Psoas muscle (tissue), 8 donors: ENCODE results near the gene ELP2. TPM values are rescaled to one million over a fixed set of nuclear protein-coding genes. Genes with fewer than 3 reads are reported as not detected.

ENCODE experiments used
- ATAC-seq, 4 donors: fragments of 200-7000 bp; cut with Tn5 transposase; one replicate each; pipeline ENCODE4 v1.9.1; 2020; ENCODE audit warnings: moderate library complexity in 3 of 4, mild to moderate bottlenecking in 2 of 4
- DNase-seq, 2 donors: peaks; one replicate each; pipeline ENCODE4 v3.0.0-alpha.2; 2020
- H3K27ac ChIP-seq: fragments of 200-600 bp; one replicate; pipeline ENCODE4 v1.8.0; 2022
- H3K27me3 ChIP-seq, 3 donors: fragments of 200-600 bp in 1 of 3; one replicate each; pipeline versions ENCODE4 v1.6.1 to v1.8.0; 2013 to 2022; ENCODE audit warnings: low read length in 2 of 3, mild to moderate bottlenecking in 2 of 3, moderate library complexity in 1 of 3; ENCODE audit not compliant: insufficient read depth in 3 of 3
- H3K36me3 ChIP-seq, 2 donors: fragments of 200-600 bp in 1 of 2; one replicate each; pipeline versions ENCODE4 v1.6.1 to v1.8.0; 2013 to 2022; ENCODE audit warnings: low read depth in 1 of 2, mild to moderate bottlenecking in 1 of 2, moderate library complexity in 1 of 2; ENCODE audit not compliant: insufficient read depth in 1 of 2
- H3K4me1 ChIP-seq: fragments of 200-600 bp; one replicate; pipeline ENCODE4 v1.8.0; 2022
- H3K4me3 ChIP-seq: fragments of 200-600 bp; one replicate; pipeline ENCODE4 v1.8.0; 2022; ENCODE audit warnings: mild to moderate bottlenecking
- H3K9me3 ChIP-seq: fragments of 200-600 bp; one replicate; pipeline ENCODE4 v1.8.0; 2022
- WGBS, 3 donors: extraction: QIAGEN DNeasy Blood & Tissue Kit; methylation state at CpG; one replicate each; pipeline versions ENCODE4 v1.1.6 to v1.1.7; 2013; 5-methylcytosine and 5-hydroxymethylcytosine counted together
- intact Hi-C, 2 donors: fragments of 100-400 bp; cut with DNase I; formaldehyde crosslinking; loops; one replicate each; pipeline versions ENCODE4 v1.11.0 to v1.14.2; 2022
- polyA plus RNA-seq, 3 donors: library from polyadenylated mRNA; stranded (reverse); fragments of 200-250 nt; gene quantifications; one replicate each; pipeline ENCODE4 v1.2.3, GENCODE V29; 2013
- total RNA-seq, 4 donors: library from RNA; stranded (reverse); fragmentation: NEBNext Ultra II Directional in 2 of 4; extraction: Animal tissue kit (Norgen Biotek cat#: 25700) in 2 of 4; gene quantifications; one replicate each; pipeline versions ENCODE4 v1.2.1 to v1.2.4, GENCODE V29; 2021 to 2023
- TF ChIP-seq, protein P1 (sequence below): fragments of 200-600 bp; IDR thresholded peaks from one replicate; pipeline ENCODE4 v1.8.0; 2022; ENCODE audit warnings: antibody characterized with exemption
- donor health status: healthy with polysubstance abuse.
- donor health status: DM: no; HTN: no; CAD: no; lungs with moderate emphysema.
- donor health status: Bipolar disorder and iron deficiency.
- donor health status: healthy.
- donor health status: DM: yes; HTN: yes; CAD: no.
- donor health status: DM: no; HTN: no; CAD: no.
- donor health status: DM: no; HTN: no; CAD: no.
- donor health status: DM: yes; HTN: yes; CAD: no.

ELP2 gene
- total and polyA plus RNA-seq, 7 donors = 25.0 to 65.5 (median 54.7) TPM

DNA sequence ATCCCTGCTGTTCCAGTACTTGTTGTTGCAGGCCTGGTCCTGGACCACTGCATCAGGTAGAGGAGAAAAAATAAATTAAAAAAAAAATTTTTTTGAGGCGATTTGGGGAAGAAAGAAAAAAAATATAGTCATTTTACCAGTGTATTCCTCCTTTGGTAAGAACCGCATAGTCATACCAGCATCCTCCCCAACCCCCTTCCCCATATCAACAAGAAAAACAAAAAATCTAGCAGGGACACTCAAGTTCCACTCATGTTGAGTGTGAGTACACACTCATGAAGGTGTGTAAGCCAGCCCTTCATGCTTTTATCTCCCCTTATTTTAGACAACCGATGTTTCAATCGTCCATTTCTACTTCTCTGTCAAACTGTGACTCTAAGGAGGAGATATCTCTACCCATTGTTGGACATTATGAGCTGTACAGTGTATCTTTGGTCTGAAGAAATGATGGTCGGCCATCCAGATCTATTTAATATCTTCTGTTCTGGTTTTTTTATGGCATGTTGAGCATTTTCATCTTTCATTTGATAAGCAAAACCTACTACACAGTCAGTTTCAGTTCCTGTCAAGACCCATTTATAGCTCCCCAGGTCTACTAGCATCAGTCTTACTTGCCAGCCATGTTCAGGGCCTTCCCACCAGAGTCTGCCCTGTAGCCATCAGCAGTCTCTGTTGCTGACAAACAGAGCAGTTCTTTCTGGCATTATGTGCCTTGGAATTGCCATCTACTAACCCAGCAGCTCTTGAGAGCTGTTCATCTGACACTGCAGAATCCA lies 20.0 kb downstream of the ELP2 start:
- Histone ChIP-seq H3K36me3 (peaks cover 12 to 100% of the 10 kb centered on the region in 2 donors), H3K27ac (no peak overlapping the region), H3K27me3 (no peaks in the 10 kb centered on the region), H3K4me1 (no peaks in the 10 kb centered on the region), H3K4me3 (no peak overlapping the region), H3K9me3 (no peaks in the 10 kb centered on the region)
- intact Hi-C loops = no loop called here
- ATAC-seq = no peak
- WGBS, 3 donors = 90 to 99% (median 95%) methylated on average over 5 of the region's 5 CpGs
- TF ChIP-seq, protein P1, sequence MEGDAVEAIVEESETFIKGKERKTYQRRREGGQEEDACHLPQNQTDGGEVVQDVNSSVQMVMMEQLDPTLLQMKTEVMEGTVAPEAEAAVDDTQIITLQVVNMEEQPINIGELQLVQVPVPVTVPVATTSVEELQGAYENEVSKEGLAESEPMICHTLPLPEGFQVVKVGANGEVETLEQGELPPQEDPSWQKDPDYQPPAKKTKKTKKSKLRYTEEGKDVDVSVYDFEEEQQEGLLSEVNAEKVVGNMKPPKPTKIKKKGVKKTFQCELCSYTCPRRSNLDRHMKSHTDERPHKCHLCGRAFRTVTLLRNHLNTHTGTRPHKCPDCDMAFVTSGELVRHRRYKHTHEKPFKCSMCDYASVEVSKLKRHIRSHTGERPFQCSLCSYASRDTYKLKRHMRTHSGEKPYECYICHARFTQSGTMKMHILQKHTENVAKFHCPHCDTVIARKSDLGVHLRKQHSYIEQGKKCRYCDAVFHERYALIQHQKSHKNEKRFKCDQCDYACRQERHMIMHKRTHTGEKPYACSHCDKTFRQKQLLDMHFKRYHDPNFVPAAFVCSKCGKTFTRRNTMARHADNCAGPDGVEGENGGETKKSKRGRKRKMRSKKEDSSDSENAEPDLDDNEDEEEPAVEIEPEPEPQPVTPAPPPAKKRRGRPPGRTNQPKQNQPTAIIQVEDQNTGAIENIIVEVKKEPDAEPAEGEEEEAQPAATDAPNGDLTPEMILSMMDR = no peak
- no peak for DNase-seq

DNA sequence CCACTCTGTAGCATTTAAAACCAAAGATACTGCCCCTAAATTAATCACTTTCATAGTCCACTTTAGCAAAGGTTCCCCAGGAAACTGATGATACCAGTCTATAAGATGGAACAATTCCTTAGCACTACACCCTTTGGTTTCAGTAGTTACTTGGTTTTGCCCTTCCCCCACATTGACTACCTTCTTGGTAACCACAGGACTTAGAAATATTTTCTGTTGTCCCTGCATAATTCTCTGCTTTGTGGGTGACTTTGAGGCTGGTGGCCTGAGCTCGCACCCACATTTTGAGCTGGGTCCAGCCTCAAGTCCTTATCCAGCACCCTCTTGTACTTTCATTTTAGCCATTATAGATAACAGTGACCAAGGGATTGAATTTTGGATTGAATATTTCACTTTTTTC lies 23.1 kb downstream of the ELP2 start:
- Histone ChIP-seq H3K4me1 (no peaks in the 10 kb centered on the region), H3K4me3 (no peak overlapping the region), H3K27ac (no peak overlapping the region), H3K27me3 (no peaks in the 10 kb centered on the region), H3K9me3 (no peaks in the 10 kb centered on the region), H3K36me3 (peaks cover 11 to 100% of the 10 kb centered on the region in 2 donors)
- intact Hi-C loops = no loop called here
- ATAC-seq (no peak), DNase-seq (no peak)
- 94 to 100% (median 97%) methylated on average over 1 of the region's 1 CpG for WGBS, 3 donors
- TF ChIP-seq, protein P1 = no peak

DNA sequence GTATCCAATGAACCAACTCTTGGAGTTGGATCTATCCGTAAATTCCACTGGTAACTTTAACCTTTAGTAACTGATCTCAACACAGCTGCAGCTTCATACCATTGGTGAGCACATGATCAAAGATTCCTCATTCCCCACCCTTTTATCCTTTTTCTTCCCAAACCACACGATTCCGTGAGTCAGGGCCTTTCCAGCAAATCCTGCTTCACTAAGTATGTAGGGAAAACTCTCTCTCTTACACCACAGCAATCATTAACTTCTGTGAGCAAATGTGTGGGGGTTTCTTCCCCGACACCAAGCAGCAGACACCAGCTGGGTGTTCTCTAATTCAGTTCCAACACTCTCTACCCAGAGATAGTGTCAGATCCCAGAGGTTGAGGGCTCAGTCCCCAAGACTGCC lies 23.5 kb downstream of the ELP2 start:
- TF ChIP-seq, protein P1 = no peak
- intact Hi-C loops = no loop called here
- no peaks in the 10 kb centered on the region for H3K9me3 ChIP-seq
- H3K27ac ChIP-seq = no peak overlapping the region
- 73 to 89% (median 80%) methylated on average over 4 of the region's 4 CpGs for WGBS, 3 donors
- H3K27me3 ChIP-seq = no peaks in the 10 kb centered on the region
- DNase-seq = no peak
- H3K4me1 ChIP-seq = no peaks in the 10 kb centered on the region
- no peak overlapping the region for H3K4me3 ChIP-seq
- H3K36me3 ChIP-seq = peaks cover 13 to 99% of the 10 kb centered on the region in 2 donors
- no peak for ATAC-seq

DNA sequence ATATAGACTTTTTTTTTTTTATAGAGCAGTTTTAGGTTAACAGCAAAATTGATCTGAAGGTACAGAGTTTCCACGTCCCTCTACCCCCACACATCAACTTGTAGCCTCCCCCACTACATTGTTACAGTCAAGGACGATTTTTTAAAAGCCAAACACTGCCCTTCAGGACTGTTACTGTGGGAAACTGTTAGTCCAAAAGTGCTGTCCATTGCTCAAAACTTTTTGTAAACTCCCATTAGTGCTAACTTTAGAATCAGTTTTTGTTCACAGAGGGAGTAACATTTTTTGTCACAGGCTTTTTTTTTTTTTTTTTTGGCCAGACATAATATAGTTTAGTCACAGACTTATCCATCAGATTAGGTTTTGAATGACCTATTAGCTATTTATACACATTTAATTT lies 24.1 kb downstream of the ELP2 start:
- H3K9me3 ChIP-seq = no peaks in the 10 kb centered on the region
- peaks cover 13 to 99% of the 10 kb centered on the region in 2 donors for H3K36me3 ChIP-seq
- no peak overlapping the region for H3K4me3 ChIP-seq
- H3K27me3 ChIP-seq = no peaks in the 10 kb centered on the region
- WGBS, 3 donors = 78 to 85% (median 79%) methylated on average over 2 of the region's 2 CpGs
- TF ChIP-seq, protein P1 = no peak
- DNase-seq (no peak), ATAC-seq (no peak)
- no peak overlapping the region for H3K27ac ChIP-seq
- intact Hi-C loops = no loop called here
- no peaks in the 10 kb centered on the region for H3K4me1 ChIP-seq
